HepG2 (cell line): ENCODE measurements around the gene APOLD1. TPM values are rescaled to one million over a fixed set of nuclear protein-coding genes. Genes with fewer than 3 reads are reported as not detected.

Experiments used
- ATF7 ChIP-seq, 2 experiments: fragments of 450-650 bp in 1 of 2; sonication (generic) in 1 of 2; formaldehyde crosslinking in 1 of 2; IDR thresholded peaks; 2 replicates each; pipeline versions ENCODE4 v1.4.0 to v1.6.1; 2016 to 2020; ENCODE audit warnings: antibody characterized with exemption in 1 of 2, mild to moderate bottlenecking in 1 of 2, missing genetic modification reagents in 1 of 2
- CEBPB ChIP-seq: IDR thresholded peaks from 2 replicates; pipeline ENCODE4 v1.6.1; 2011; ENCODE audit warnings: low read depth, low read length, improper control_type of control experiment, borderline replicate concordance
- CREM ChIP-seq, 2 experiments: sonication (generic) in 1 of 2; formaldehyde crosslinking in 1 of 2; IDR thresholded peaks; 2 replicates each; pipeline versions ENCODE4 v1.4.0 to v1.6.1; 2016 to 2020; ENCODE audit warnings: antibody characterized with exemption in 1 of 2, mild to moderate bottlenecking in 1 of 2, missing genetic modification reagents in 1 of 2
- HDAC2 ChIP-seq: sonication (generic); formaldehyde crosslinking; IDR thresholded peaks from 2 replicates; pipeline ENCODE4 v1.4.0; 2020; ENCODE audit warnings: missing genetic modification reagents
- HNF4A ChIP-seq: sonication (generic); formaldehyde crosslinking; IDR thresholded peaks from 2 replicates; pipeline ENCODE4 v1.4.0; 2020; ENCODE audit warnings: missing genetic modification reagents
- KAT8 ChIP-seq: IDR thresholded peaks from 2 replicates; pipeline ENCODE4 v1.6.1; 2016; ENCODE audit warnings: missing genetic modification reagents, missing compliant biosample characterization
- PHF20 ChIP-seq: sonication (generic); formaldehyde crosslinking; IDR thresholded peaks from 2 replicates; pipeline ENCODE4 v1.5.0; 2020; ENCODE audit warnings: mild to moderate bottlenecking, missing genetic modification reagents
- ZBTB8A ChIP-seq: sonication (generic); formaldehyde crosslinking; IDR thresholded peaks from 2 replicates; pipeline ENCODE4 v1.4.0; 2020; ENCODE audit warnings: mild to moderate bottlenecking, low read depth, missing genetic modification reagents, borderline replicate concordance
- ZNF329 ChIP-seq: sonication (generic); formaldehyde crosslinking; IDR thresholded peaks from 2 replicates; pipeline ENCODE4 v1.9.0; 2021; ENCODE audit warnings: low read depth, mild to moderate bottlenecking, missing genetic modification reagents
- ZNF782 ChIP-seq: sonication (generic); formaldehyde crosslinking; IDR thresholded peaks from 2 replicates; pipeline ENCODE4 v1.4.0; 2020; ENCODE audit warnings: missing genetic modification reagents, mild to moderate bottlenecking, borderline replicate concordance
- polyA plus RNA-seq, 8 experiments: library from polyadenylated mRNA; depleted of rRNA in 3 of 8; stranded (reverse) in 7 of 8; unstranded in 1 of 8; fragments of >200 nt; fragmentation: Illumina TruSeq in 4 of 8; extraction: Trizol in 4 of 8; gene quantifications; 2 replicates each; pipeline versions ENCODE4 v1.2.1 to v1.2.3, GENCODE V29; 2011 to 2016; ENCODE audit warnings: low read depth in 4 of 8, missing spikeins in 1 of 8, mixed read lengths in 1 of 8; ENCODE audit not compliant: insufficient read depth in 1 of 8
- total RNA-seq, 5 experiments: library from RNA; depleted of rRNA; stranded (reverse); fragments of >200 nt; fragmentation: Illumina TruSeq; extraction: Trizol; gene quantifications; 2 replicates each; pipeline ENCODE4 v1.2.3, GENCODE V29; 2016; ENCODE audit warnings: low read depth in 1 of 5
- TF ChIP-seq, protein P1 (sequence below), 2 experiments: IDR thresholded peaks; 2 replicates each; pipeline ENCODE4 v1.6.1; 2011 to 2012; ENCODE audit warnings: low read length in 2 of 2, borderline replicate concordance in 1 of 2, low read depth in 1 of 2, mild to moderate bottlenecking in 1 of 2, moderate library complexity in 1 of 2
- TF ChIP-seq, protein P2 (sequence below): sonication (generic); formaldehyde crosslinking; IDR thresholded peaks from 2 replicates; pipeline ENCODE4 v1.5.0; 2020; ENCODE audit warnings: mild to moderate bottlenecking, missing genetic modification reagents, borderline replicate concordance
- TF ChIP-seq, protein P3 (sequence below): sonication (generic); formaldehyde crosslinking; IDR thresholded peaks from 2 replicates; pipeline ENCODE4 v1.5.1; 2020; ENCODE audit warnings: missing genetic modification reagents, mild to moderate bottlenecking, borderline replicate concordance

Gene APOLD1
- total and polyA plus RNA-seq, 2 of the 13 experiments (the other 11 are each of a cell fraction or from before 2014, with no cell fraction given): 0.20 to 0.84 TPM

DNA sequence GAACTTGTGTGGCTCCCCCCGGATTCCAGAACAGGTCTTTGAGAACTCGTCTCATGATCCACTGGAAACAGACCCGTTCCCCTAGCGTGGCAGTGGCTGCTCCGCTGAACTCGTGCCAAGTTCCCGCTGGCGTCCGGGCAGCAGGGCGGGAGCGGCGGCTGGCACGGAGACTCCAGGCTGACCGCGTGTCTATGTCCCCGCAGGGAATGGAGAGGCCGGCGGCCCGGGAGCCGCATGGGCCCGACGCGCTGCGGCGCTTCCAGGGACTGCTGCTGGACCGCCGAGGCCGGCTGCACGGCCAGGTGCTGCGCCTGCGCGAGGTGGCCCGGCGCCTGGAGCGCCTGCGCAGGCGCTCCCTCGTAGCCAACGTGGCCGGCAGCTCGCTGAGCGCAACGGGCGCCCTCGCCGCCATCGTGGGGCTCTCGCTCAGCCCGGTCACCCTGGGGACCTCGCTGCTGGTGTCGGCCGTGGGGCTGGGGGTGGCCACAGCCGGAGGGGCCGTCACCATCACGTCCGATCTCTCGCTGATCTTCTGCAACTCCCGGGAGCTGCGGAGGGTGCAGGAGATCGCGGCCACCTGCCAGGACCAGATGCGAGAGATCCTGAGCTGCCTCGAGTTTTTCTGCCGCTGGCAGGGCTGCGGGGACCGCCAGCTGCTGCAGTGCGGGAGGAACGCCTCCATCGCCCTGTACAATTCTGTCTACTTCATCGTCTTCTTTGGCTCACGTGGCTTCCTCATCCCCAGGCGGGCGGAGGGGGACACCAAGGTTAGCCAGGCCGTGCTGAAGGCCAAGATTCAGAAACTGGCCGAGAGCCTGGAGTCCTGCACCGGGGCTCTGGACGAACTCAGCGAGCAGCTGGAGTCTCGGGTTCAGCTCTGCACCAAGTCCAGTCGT, 1.5 kb downstream of the APOLD1 start (continued):
- TF ChIP-seq ZBTB8A (CRISPR knock-in tag) (no peak), ATF7 (IDR thresholded peaks at IDR 0.05) (no peak), ATF7 (CRISPR knock-in tag; IDR thresholded peaks at IDR 0.05) (no peak), HDAC2 (CRISPR knock-in tag) (no peak), CREM (IDR thresholded peaks at IDR 0.05) (no peak), CREM (CRISPR knock-in tag; IDR thresholded peaks at IDR 0.05) (no peak), HNF4A (CRISPR knock-in tag) (no peak), CEBPB (no peak), ZNF782 (CRISPR knock-in tag) (peak; percentile 58; the same call in 1 of the 2 replicates), ZNF329 (peak; percentile 72; the same call in 1 of the 2 replicates), KAT8 (CRISPR knock-in tag) (0 out of 2 replicates have a peak, but pooled peaks have one; percentile 35), PHF20 (CRISPR knock-in tag) (0 out of 2 replicates have a peak, but pooled peaks have one; percentile 36)
- TF ChIP-seq, protein P1, sequence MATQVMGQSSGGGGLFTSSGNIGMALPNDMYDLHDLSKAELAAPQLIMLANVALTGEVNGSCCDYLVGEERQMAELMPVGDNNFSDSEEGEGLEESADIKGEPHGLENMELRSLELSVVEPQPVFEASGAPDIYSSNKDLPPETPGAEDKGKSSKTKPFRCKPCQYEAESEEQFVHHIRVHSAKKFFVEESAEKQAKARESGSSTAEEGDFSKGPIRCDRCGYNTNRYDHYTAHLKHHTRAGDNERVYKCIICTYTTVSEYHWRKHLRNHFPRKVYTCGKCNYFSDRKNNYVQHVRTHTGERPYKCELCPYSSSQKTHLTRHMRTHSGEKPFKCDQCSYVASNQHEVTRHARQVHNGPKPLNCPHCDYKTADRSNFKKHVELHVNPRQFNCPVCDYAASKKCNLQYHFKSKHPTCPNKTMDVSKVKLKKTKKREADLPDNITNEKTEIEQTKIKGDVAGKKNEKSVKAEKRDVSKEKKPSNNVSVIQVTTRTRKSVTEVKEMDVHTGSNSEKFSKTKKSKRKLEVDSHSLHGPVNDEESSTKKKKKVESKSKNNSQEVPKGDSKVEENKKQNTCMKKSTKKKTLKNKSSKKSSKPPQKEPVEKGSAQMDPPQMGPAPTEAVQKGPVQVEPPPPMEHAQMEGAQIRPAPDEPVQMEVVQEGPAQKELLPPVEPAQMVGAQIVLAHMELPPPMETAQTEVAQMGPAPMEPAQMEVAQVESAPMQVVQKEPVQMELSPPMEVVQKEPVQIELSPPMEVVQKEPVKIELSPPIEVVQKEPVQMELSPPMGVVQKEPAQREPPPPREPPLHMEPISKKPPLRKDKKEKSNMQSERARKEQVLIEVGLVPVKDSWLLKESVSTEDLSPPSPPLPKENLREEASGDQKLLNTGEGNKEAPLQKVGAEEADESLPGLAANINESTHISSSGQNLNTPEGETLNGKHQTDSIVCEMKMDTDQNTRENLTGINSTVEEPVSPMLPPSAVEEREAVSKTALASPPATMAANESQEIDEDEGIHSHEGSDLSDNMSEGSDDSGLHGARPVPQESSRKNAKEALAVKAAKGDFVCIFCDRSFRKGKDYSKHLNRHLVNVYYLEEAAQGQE (IDR thresholded peaks at IDR 0.05; ENCODE audit: borderline replicate concordance in 1 of 2, low read depth in 1 of 2, low read length in 2 of 2): no peak
- TF ChIP-seq, protein P2, sequence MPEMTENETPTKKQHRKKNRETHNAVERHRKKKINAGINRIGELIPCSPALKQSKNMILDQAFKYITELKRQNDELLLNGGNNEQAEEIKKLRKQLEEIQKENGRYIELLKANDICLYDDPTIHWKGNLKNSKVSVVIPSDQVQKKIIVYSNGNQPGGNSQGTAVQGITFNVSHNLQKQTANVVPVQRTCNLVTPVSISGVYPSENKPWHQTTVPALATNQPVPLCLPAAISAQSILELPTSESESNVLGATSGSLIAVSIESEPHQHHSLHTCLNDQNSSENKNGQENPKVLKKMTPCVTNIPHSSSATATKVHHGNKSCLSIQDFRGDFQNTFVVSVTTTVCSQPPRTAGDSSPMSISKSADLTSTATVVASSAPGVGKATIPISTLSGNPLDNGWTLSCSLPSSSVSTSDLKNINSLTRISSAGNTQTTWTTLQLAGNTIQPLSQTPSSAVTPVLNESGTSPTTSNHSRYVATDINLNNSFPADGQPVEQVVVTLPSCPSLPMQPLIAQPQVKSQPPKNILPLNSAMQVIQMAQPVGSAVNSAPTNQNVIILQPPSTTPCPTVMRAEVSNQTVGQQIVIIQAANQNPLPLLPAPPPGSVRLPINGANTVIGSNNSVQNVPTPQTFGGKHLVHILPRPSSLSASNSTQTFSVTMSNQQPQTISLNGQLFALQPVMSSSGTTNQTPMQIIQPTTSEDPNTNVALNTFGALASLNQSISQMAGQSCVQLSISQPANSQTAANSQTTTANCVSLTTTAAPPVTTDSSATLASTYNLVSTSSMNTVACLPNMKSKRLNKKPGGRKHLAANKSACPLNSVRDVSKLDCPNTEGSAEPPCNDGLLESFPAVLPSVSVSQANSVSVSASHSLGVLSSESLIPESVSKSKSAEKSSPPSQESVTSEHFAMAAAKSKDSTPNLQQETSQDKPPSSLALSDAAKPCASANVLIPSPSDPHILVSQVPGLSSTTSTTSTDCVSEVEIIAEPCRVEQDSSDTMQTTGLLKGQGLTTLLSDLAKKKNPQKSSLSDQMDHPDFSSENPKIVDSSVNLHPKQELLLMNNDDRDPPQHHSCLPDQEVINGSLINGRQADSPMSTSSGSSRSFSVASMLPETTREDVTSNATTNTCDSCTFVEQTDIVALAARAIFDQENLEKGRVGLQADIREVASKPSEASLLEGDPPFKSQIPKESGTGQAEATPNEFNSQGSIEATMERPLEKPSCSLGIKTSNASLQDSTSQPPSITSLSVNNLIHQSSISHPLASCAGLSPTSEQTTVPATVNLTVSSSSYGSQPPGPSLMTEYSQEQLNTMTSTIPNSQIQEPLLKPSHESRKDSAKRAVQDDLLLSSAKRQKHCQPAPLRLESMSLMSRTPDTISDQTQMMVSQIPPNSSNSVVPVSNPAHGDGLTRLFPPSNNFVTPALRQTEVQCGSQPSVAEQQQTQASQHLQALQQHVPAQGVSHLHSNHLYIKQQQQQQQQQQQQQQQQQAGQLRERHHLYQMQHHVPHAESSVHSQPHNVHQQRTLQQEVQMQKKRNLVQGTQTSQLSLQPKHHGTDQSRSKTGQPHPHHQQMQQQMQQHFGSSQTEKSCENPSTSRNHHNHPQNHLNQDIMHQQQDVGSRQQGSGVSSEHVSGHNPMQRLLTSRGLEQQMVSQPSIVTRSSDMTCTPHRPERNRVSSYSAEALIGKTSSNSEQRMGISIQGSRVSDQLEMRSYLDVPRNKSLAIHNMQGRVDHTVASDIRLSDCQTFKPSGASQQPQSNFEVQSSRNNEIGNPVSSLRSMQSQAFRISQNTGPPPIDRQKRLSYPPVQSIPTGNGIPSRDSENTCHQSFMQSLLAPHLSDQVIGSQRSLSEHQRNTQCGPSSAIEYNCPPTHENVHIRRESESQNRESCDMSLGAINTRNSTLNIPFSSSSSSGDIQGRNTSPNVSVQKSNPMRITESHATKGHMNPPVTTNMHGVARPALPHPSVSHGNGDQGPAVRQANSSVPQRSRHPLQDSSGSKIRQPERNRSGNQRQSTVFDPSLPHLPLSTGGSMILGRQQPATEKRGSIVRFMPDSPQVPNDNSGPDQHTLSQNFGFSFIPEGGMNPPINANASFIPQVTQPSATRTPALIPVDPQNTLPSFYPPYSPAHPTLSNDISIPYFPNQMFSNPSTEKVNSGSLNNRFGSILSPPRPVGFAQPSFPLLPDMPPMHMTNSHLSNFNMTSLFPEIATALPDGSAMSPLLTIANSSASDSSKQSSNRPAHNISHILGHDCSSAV (CRISPR knock-in tag): no peak
- TF ChIP-seq, protein P3, sequence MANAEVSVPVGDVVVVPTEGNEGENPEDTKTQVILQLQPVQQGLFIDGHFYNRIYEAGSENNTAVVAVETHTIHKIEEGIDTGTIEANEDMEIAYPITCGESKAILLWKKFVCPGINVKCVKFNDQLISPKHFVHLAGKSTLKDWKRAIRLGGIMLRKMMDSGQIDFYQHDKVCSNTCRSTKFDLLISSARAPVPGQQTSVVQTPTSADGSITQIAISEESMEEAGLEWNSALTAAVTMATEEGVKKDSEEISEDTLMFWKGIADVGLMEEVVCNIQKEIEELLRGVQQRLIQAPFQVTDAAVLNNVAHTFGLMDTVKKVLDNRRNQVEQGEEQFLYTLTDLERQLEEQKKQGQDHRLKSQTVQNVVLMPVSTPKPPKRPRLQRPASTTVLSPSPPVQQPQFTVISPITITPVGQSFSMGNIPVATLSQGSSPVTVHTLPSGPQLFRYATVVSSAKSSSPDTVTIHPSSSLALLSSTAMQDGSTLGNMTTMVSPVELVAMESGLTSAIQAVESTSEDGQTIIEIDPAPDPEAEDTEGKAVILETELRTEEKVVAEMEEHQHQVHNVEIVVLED (CRISPR knock-in tag): no peak; the same call in 1 of the 2 replicates
